DMS 273 treated with DMSO at 0.1 percent for 48 hours (cell line): ENCODE results near the gene SAMD8.
"Not testable (repeated sequence)": the region's sequence is repeated elsewhere in the genome, so short reads cannot be mapped to it uniquely, and the experiment has no call there.

Experiments used
- DNase-seq: peaks from one replicate; lab custom pipeline; 2025; lab: John Stamatoyannopoulos, UW

The SAMD8 gene

GRCh38 chr10:75086278-75086934 lies 25.1 kb upstream of the SAMD8 start:
- DNase-seq = no peak

GRCh38 chr10:75088640-75089039 lies 22.8 kb upstream of the SAMD8 start:
- no peak for DNase-seq

DNA sequence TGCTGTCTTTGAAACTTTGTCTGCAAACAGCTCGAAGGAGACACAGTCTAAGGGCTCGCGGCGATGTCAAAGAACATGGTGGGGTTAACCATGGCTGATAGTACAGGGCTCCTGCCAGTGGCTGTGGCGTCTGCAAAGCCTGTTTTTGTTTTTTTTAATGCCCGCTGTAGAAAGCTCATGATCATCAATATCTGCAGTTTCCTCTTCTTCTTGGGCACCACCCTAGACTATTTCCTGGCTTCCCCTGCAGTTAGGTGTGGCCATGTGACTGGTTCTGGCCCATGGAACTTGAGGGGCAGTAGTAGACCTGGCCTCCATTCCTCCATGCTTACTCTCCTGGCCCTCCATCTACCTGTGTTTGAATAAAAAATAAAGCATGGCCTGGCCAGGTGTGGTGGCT lies 21.8 kb upstream of the SAMD8 start:
- DNase-seq = no peak

DNA sequence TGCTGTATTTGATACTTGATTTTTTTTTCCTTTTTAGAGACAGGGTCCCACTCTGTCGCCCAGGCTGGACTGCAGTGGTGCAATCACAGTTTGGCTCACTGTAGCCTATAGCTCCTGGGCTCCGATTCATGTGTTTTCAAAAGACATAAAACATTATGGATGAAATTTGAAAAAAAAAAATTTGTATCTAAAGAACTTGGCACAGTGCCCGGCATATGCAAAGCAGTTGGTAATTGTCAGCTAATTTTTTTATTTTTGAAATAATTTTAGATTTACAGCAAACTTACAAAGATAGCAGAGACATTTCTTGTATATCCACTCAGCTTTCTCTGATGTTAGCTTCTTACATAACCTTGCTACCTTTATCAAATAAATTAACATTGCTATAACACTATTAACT lies 20.3 kb upstream of the SAMD8 start:
- DNase-seq = no peak

DNA sequence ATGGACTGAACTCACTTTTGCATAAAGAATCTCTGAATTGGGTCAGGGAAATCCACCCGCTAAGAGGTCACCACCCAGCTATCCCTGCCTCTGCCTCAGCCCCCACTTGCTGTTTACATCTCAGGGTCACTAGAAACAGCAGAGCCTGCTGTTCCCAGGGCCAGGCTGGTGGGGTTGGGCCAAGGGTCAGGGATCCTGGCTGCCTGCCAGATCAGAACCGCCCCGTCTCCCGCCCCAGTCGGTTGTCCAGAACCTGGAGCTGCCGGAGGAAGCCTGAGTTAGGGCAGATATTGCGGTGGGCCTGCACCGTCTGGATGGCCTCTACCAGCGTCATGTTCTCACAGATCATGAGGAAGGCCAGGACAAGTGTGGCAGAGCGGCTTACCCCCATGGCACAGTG lies 17.0 kb upstream of the SAMD8 start:
- no peak for DNase-seq

DNA sequence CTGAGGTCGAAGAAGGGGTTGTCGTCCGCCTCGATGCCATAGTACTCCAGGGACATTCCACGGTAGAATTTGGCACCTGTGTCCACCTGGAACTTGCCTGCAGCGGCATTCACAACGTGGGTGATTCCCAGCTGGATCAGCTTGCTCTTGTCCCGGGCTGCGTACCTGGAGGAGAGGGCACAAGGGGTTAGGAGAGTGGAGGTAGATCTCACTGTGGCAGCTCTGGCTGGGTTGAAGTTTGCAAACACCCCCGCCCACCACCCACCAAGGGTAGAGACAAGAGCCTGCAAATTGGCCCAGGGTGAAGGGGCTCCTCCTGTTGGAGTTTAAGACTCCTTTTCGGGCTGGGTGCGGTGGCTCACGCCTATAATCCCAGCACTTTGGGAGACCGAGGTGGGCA lies 15.8 kb upstream of the SAMD8 start:
- no peak for DNase-seq

DNA sequence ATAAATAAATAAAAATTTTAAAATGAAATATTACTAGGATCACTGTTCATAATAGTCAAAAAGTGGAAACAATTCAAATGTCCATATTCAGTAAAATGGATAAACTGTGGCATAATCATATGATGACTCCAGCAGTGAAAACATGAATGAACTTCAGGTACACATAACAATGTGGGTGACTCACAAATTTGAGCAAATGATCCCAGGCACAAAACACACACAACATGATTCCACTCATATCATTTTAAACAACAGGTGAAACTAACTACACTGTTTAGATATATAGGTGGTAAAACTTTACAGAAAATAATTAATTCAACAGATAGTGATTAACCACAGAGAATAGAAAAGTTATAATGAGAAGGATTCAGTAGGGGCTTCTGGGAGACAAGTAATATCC lies 14.7 kb upstream of the SAMD8 start:
- DNase-seq = no peak

GRCh38 chr10:75097666-75098285 lies 13.7 kb upstream of the SAMD8 start:
- DNase-seq = no peak

GRCh38 chr10:75098902-75099673 lies 12.4 kb upstream of the SAMD8 start:
- DNase-seq = no peak

- DNase-seq = no peak
These were observed 11.3 kb upstream of the SAMD8 start for GRCh38 chr10:75099952-75100763.

GRCh38 chr10:75100764-75101291 lies 10.6 kb upstream of the SAMD8 start:
- no peak for DNase-seq

- DNase-seq = no peak
These were observed 9.8 kb upstream of the SAMD8 start for GRCh38 chr10:75101416-75102251.

DNA sequence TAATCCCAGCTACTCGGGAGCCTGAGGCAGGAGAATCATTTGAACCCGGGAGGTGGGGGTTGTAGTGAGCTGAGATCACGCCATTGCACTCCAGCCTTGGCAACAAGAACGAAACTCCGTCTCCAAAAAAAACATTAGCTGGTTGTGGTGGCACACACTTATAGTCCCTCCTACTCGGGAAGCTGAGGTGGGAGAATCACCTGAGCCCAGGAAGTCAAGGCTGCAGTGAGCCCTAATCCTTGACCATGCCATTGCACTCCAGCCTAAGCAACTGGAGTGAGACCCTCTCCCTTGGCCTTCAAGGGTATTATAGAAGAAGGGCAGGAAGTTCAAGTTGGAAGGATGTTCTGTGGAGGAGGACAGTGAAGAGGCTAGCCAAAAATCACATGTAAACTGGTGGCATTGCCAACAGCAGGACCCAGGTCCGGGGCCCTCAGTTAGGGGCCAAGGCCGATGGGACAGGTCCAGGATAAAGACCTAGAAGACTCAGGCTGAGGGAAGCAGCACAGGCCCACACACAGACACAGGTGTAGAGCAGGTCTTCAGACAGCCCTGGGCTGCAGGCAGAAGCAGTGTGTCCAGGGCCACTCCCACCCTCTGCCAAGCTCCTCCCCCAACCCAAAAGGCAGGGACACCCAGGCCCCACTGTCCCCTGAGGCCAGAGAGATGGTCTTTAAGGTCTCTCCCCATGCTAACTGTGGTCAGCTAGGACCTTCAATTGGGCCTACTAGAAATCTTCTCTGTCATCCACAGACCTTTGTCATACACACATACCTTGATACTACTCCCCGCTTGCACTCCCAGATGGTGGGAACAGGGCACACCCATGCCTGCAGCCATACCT lies 8.4 kb upstream of the SAMD8 start:
- no peak for DNase-seq

DNA sequence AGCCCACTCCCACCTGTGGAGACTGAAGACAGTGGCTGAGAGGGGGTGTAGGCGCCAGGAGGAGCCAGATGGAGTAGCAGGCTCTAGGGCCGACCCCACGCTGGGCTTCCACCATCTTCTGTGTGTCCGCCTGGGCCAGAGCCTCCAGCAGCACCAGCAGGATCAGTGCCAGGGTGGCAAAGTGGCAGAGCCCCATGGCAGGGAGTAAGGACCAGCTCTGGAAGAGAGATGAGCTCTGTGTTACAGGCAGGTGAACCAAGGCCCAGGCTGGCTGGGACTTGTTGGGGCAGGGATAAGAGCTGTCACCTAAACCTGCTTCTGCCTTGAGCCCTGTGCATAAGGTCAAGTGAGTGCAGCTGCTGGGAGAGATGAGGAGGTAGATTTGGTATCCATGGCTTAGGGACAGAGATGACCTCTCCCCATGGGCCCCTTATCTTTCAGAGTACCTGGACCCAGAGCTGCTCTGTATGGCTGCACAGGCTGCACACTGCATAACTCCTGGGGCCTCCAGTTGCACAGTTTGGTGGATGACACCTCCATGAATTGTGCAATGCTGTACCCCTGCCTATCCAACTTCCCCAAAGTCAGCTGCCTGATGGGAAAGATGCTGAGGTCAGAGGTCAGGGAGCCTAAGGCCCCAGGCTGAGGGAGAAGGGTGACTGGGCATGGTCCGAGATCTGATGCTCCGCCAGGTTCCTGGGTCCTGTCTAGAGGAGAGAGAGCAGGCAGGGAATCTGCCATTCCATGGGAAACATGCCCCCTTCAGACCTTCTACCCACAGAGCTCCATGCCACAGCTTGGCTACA lies 7.4 kb upstream of the SAMD8 start:
- DNase-seq = no peak

GRCh38 chr10:75104842-75105241 lies 6.6 kb upstream of the SAMD8 start:
- DNase-seq = no peak

GRCh38 chr10:75105576-75106197 lies 5.8 kb upstream of the SAMD8 start:
- no peak for DNase-seq

DNA sequence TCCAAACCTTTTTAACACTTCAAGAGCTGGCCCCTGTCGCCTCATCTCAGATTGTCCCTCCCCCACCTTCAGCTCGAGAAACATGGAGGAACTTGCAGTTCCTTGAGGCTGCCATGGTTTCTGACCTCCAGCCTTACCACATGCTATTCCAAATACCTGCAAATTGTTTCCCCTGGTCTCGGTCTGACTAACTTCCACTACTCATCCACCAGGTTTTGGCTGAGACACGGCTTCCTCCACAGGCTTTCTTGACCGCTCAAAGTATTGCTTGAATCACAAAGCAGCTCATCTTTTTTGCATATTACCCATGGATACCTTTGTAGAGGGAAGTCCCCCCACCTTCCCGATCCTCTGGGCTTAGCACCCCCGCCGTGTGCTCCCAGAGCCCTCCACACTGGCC lies 5.2 kb upstream of the SAMD8 start:
- DNase-seq = no peak

GRCh38 chr10:75106891-75107290 lies 4.6 kb upstream of the SAMD8 start:
- not testable (repeated sequence) for DNase-seq
